ENCODE results near the gene GDF3.

GDF3 gene

DNA sequence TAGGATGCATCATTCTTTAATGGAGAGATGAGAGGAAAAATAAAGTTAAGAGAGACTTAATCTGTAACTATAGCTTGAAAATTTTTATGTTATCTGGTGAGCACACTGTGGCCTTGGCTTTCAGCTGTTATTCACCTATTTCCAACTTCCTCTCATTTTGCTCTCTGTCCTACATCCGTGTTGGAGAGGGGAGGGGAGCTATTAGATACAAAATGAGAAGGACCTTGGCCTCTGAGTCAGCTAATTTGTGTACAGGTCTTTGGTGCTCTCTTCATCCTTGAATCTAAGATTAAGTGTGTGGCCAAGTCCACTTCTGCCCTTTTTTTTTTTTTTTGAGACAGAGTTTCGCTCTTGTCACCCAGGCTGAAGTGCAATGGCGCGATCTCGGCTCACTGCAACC, 29.0 kb downstream of the GDF3 start:
- intact Hi-C loops (cut with DNase I; ENCODE audit: low total_unique reads) = no loop called here
- H3K9me3 ChIP-seq = no peaks in the 10 kb centered on the region
- no peak for DNase-seq
- TF ChIP-seq, protein P1, sequence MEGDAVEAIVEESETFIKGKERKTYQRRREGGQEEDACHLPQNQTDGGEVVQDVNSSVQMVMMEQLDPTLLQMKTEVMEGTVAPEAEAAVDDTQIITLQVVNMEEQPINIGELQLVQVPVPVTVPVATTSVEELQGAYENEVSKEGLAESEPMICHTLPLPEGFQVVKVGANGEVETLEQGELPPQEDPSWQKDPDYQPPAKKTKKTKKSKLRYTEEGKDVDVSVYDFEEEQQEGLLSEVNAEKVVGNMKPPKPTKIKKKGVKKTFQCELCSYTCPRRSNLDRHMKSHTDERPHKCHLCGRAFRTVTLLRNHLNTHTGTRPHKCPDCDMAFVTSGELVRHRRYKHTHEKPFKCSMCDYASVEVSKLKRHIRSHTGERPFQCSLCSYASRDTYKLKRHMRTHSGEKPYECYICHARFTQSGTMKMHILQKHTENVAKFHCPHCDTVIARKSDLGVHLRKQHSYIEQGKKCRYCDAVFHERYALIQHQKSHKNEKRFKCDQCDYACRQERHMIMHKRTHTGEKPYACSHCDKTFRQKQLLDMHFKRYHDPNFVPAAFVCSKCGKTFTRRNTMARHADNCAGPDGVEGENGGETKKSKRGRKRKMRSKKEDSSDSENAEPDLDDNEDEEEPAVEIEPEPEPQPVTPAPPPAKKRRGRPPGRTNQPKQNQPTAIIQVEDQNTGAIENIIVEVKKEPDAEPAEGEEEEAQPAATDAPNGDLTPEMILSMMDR (IDR thresholded peaks at IDR 0.05) = no peak
- no peak overlapping the region for H3K27ac ChIP-seq
- no peaks in the 10 kb centered on the region for H3K27me3 ChIP-seq
- no peak overlapping the region for H3K4me3 ChIP-seq
- no peaks in the 10 kb centered on the region for H3K4me1 ChIP-seq
- no peaks in the 10 kb centered on the region for H3K36me3 ChIP-seq

DNA sequence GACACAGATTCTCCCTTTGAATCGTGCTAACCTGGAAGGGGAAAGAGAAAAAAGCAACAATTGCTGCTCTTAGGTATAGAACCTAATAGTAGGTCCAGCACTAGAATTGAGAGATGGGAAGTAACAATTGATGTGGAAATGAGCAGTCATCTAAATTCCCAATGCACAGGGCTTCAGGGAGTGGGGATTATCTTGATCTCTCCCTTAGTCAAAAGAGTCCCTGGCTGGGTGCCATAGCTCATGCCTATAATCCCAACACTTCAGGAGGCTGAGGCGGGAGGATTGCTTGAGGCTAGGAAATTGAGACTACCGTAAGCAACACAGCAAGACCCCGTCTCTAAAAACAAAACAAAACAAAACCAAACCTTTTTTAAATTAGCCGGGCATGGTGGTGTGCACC, 33.8 kb downstream of the GDF3 start:
- TF ChIP-seq, protein P1 (IDR thresholded peaks at IDR 0.05) = no peak
- no peaks in the 10 kb centered on the region for H3K9me3 ChIP-seq
- no peak for DNase-seq
- H3K27ac ChIP-seq = no peak overlapping the region
- no peaks in the 10 kb centered on the region for H3K36me3 ChIP-seq
- intact Hi-C loops (cut with DNase I; ENCODE audit: low total_unique reads) = no loop called here
- no peaks in the 10 kb centered on the region for H3K27me3 ChIP-seq
- no peaks in the 10 kb centered on the region for H3K4me1 ChIP-seq
- no peak overlapping the region for H3K4me3 ChIP-seq

DNA sequence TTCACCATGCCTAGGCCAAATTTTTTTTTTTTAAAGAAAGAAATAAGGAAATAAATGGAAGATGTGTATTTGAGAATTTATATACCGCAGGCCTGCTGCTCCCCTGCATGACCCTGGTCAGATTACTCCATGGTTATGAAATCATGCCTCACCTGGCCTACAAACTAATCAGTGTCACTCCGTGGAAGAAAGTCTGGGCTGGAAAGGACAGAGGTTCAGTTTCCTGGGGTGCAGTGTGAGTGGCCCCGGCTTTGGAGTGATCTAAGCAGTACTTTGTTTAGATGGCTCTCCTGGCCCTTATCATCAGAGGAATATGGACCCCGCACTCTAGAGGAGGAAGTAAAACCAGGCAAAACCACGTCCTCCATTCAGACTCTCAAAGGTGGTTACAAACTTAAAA, 39.5 kb downstream of the GDF3 start:
- H3K4me3 ChIP-seq = no peak overlapping the region
- no peak overlapping the region for H3K27ac ChIP-seq
- DNase-seq = no peak
- no peaks in the 10 kb centered on the region for H3K27me3 ChIP-seq
- H3K9me3 ChIP-seq = no peaks in the 10 kb centered on the region
- intact Hi-C loops (cut with DNase I; ENCODE audit: low total_unique reads) = no loop called here
- TF ChIP-seq, protein P1 (IDR thresholded peaks at IDR 0.05) = no peak
- H3K4me1 ChIP-seq = no peaks in the 10 kb centered on the region
- H3K36me3 ChIP-seq = no peaks in the 10 kb centered on the region

DNA sequence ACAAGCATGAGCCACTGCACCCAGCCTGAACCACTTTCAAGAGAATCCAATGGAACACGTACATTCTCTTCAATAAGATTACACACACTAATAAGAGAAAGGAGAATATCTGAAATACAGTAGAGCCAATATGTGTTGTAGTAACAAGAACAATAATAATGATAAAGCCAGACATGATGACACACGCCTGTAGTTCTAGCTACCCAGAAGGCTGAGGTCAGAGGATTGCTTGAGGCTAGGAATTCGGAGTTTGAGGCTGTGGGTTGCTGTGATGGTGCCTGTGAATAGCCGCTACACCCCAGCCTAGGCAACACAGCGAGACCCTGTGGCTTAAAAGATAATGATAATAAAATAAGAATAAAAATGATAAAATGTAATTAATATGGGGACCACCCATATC, 45.5 kb downstream of the GDF3 start:
- TF ChIP-seq, protein P1 (IDR thresholded peaks at IDR 0.05) = no peak
- intact Hi-C loops (cut with DNase I; ENCODE audit: low total_unique reads) = no loop called here
- Histone ChIP-seq H3K36me3 (no peaks in the 10 kb centered on the region), H3K27me3 (no peaks in the 10 kb centered on the region), H3K9me3 (no peaks in the 10 kb centered on the region), H3K4me1 (no peaks in the 10 kb centered on the region), H3K27ac (no peak overlapping the region), H3K4me3 (no peak overlapping the region)
- DNase-seq = no peak

DNA sequence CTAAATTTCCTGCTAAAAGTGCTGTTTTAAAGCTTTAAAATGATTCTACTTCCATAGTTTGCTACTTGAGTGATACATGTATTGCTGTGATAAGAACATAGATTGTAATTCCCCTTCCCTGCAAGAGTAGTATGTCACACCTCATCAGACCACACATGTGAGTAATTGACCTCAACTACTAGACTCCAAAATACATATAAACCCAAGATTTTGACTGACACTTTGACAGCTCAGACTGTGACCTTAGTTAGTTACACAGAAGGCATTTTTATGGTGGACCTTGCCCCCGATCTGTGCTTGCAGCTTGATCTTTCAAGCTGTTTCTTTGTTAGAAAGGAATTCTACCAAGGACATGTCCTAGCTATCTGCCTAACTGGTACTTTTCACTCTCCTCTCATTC, 48.5 kb downstream of the GDF3 start:
- no peak for DNase-seq
- H3K9me3 ChIP-seq = no peaks in the 10 kb centered on the region
- H3K4me3 ChIP-seq = no peak overlapping the region
- no peak overlapping the region for H3K27ac ChIP-seq
- peaks cover 0 to 5% of the 10 kb centered on the region in 2 donors for H3K27me3 ChIP-seq
- no peaks in the 10 kb centered on the region for H3K4me1 ChIP-seq
- TF ChIP-seq, protein P1 (IDR thresholded peaks at IDR 0.05) = no peak
- intact Hi-C loops (cut with DNase I; ENCODE audit: low total_unique reads) = no loop called here
- no peaks in the 10 kb centered on the region for H3K36me3 ChIP-seq

DNA sequence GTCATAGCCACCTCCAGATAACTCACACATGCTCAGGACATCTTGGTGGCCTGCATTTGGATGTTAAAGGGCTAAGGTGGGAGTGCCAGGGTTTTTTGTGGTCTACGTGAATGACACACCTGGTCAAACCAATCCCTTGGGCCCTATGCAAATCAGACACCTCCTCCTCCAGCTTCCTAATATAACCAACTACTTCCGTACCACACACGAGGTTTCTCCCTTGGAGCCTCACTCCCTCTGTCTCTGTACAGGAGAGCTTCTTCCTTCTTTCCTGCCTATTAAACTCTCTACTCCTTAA, 49.4 kb downstream of the GDF3 start:
- Histone ChIP-seq H3K4me1 (no peaks in the 10 kb centered on the region), H3K9me3 (no peaks in the 10 kb centered on the region), H3K36me3 (no peaks in the 10 kb centered on the region), H3K27ac (no peak overlapping the region), H3K27me3 (peaks cover 0 to 6% of the 10 kb centered on the region in 2 donors), H3K4me3 (no peak overlapping the region)
- DNase-seq = no peak
- TF ChIP-seq, protein P1 (IDR thresholded peaks at IDR 0.05) = no peak
- intact Hi-C loops (cut with DNase I; ENCODE audit: low total_unique reads) = no loop called here
